GM18907 (cell line): Measurements from ENCODE around the gene SNX21.
"Not testable (repeated sequence)": the region's sequence is repeated elsewhere in the genome, so short reads cannot be mapped to it uniquely, and the experiment has no call there.

ENCODE experiments used
- ATAC-seq: cut with Tn5 transposase; IDR thresholded peaks from one replicate; pipeline ENCODE4 v1.9.1; 2021; ENCODE audit warnings: mild to moderate bottlenecking, moderate library complexity; ENCODE audit not compliant: unreplicated experiment

The SNX21 gene

GRCh38 chr20:45821947-45822346, 11.7 kb upstream of the SNX21 start:
- no peak for ATAC-seq

GRCh38 chr20:45822857-45823256, 10.7 kb upstream of the SNX21 start:
- no peak for ATAC-seq

DNA sequence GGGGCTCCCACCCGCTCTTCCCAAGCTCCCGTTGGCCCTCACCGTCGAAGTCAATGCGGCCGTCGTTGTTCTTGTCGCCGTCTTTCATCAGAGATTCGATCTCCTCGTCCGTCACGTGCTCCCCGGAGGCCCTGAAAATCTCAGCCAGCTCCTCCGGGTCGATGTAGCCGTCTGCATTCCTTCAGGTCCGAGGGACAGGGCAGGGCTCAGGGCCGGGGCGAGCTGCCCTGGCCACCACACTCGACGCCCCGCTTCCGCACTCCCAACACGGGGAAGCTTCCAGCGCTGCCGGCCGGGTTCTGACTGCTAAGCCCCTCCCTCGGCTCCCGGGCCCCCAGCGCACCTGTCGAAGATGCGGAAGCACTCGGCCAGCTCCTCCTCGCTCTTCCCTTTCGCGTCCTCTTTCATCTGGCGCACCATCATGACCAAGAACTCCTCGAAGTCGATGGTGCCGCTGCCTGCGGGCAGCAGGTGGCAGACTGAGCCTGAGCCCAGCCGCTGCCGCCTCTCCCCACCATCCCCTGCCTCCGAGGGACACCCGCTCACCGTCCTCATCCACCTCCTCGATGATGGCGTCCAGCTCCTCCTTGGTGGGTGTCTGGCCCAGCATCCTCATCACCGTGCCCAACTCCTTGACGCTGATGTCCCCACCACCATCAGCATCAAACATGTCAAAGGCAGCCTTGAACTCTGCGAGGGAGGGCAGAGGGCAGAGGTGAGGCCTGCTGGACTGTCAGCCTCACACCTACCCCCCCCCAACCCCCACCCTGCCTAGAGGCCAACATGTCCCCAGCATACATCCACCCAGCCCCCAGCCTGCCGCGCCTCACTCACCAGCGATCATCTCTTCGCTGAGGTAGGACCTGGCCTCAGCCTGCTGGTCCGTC, 9.4 kb upstream of the SNX21 start:
- no peak for ATAC-seq

- no peak for ATAC-seq
These were observed 7.1 kb upstream of the SNX21 start for GRCh38 chr20:45826381-45827019.

- no peak for ATAC-seq
These were observed 6.5 kb upstream of the SNX21 start, which contains the start of gene TNNC2 for GRCh38 chr20:45827030-45827652. TNNC2 (minus strand) TSS chr20:45827312; CDS start chr20:45827248, 64 bp downstream.

GRCh38 chr20:45827712-45828111, 5.9 kb upstream of the SNX21 start:
- no peak for ATAC-seq

GRCh38 chr20:45828589-45828988, 5.0 kb upstream of the SNX21 start:
- no peak for ATAC-seq

DNA sequence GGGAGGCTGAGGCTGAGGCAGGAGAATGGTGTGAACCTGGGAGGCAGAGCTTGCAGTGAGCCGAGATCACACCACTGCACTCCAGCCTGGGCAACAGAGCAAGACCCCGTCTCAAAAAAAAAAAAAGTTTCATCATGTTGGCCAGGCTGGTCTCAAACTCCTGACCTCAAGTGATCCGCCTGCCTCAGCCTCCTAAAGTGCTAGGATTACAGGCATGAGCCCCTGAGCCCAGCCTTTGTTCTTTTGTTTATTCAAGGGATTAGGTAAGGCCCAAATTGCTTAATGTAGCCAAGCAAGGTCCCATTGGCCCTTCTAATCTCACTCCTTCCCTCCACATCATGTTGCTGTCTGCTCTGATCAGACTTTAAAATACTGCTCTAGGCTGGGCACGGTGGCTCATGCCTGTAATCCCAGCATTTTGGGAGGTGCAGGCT, 3.9 kb upstream of the SNX21 start:
- not testable (repeated sequence) for ATAC-seq

GRCh38 chr20:45832619-45833018, 980 bp upstream of the SNX21 start:
- ATAC-seq = no peak

DNA sequence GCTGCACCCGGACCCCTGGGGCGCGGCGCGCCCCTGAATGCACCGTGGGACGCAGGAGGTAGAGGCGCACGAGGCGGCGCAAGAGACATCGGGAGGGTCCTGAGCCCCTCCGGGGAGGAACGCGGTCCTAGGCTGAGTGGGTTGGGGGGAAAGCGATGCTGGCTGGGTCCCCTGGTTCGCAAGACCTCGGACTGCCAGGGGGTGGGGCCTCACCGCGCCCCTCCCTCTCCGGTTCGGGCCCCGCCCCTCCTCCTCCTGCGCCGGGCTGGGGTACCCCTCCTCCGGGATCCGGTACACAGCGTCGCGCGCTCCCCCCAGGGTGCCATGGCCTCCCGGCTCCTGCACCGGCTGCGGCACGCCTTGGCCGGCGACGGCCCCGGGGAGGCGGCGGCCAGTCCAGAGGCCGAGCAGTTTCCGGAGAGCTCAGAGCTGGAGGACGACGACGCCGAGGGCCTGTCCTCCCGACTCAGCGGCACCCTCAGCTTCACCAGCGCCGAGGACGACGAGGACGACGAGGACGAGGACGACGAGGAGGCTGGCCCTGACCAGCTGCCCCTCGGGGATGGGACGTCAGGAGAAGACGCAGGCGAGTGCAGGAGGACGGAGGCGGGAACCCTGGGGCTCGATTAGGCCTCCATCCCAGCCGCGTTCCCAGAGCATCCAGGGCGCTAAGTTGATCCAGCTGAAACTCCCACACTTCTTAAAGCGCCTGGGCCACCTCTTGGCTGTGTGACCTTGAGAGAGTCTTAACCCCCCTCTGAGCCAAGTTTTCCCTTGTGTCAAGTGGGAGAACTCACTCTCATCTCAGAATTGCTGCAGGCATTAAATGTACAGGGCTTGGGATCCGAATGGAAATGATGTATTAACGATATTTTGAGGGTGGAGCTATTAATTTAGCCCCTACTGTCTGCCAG, 541 bp downstream of the SNX21 start:
- no peak for ATAC-seq

- no peak for ATAC-seq
These were observed 1.2 kb downstream of the SNX21 start for GRCh38 chr20:45834797-45835161.

GRCh38 chr20:45835329-45835765, 1.7 kb downstream of the SNX21 start:
- no peak for ATAC-seq

GRCh38 chr20:45835825-45836224, 2.2 kb downstream of the SNX21 start:
- ATAC-seq = no peak

DNA sequence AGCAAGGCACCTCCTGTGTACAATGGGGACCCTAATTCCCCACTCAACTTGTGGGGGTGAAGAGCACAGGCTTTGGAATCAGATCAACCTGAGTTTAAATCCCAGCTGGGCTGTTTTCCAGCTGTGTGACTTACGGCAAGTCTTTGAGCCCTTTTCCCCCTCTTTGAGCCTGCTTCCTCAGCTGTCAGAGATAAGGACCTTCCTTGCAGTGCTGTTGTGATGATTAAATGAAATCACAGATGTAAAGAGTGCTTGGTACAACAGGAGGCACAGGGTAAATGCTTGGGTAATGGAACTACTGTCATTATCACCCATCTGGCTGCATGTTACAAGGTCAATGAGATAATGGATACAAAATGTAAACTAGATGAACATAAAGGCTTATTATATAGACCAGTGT, 3.2 kb downstream of the SNX21 start:
- no peak for ATAC-seq

DNA sequence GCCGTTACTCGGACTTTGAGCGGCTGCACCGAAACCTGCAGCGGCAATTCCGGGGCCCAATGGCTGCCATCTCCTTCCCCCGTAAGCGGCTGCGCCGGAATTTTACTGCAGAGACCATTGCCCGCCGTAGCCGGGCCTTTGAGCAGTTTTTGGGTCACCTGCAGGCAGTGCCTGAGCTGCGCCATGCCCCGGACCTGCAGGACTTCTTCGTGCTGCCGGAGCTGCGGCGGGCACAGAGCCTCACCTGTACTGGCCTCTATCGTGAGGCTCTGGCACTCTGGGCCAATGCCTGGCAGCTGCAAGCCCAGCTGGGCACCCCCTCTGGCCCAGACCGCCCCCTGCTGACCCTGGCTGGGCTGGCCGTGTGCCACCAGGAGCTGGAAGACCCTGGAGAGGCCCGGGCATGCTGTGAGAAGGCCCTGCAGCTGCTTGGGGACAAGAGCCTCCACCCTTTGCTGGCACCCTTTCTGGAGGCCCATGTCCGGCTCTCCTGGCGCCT, 7.2 kb downstream of the SNX21 start:
- no peak for ATAC-seq

- ATAC-seq = no peak
These were observed 8.0 kb downstream of the SNX21 start for GRCh38 chr20:45841407-45842129.

DNA sequence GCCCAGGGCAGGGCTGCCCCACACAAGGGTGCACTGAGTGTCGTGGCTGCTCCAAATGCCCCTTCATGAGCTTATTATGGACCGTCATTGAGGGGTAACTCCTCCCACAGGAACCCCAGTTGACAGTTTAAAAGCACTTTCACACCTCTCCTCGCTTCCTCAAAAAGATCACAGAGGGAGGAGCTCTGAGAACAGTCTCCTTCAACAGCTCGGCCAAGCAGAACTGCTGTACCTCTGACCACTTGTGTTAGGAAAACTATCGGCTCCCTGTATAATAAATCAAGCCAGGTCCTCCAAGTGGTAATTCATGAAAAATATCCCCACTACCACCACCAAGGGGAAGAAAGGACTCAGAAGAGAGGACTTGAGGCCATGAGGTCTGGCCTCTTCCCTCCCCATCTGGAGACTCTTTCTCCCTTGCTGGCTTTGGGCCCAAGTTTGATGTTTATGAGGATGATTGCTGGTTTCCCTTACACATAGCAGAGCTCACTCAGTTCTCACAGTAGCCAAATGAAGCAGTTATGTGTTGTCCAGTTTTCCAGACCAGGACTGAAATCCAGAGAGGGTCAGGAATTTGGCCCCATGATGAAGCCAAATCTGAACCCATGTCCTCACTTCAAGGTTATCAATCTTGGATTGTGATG, 8.7 kb downstream of the SNX21 start:
- ATAC-seq = no peak

DNA sequence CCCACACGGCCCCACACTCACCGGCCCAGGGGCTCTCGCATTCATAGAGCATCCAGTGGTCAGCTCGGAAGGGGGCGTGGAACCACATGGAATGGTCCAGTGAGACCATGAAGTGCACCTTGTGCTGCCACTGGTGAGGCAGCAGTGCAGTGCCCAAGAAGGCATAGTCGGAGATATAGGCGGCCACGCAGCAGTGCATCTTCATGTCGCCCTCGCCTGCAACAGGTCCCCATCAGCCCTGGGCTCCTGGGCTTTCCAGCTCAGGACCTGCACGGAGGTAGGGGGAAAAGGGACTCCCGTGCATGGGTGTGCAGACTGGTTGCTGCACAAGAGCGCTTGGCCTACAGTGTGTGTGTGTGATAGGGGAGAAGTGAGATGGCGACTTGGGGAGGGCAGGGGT, 9.9 kb downstream of the SNX21 start:
- ATAC-seq = no peak

GRCh38 chr20:45845452-45845851, 11.9 kb downstream of the SNX21 start:
- ATAC-seq = no peak
